ENCODE results near the gene OXNAD1.

OXNAD1 gene

DNA sequence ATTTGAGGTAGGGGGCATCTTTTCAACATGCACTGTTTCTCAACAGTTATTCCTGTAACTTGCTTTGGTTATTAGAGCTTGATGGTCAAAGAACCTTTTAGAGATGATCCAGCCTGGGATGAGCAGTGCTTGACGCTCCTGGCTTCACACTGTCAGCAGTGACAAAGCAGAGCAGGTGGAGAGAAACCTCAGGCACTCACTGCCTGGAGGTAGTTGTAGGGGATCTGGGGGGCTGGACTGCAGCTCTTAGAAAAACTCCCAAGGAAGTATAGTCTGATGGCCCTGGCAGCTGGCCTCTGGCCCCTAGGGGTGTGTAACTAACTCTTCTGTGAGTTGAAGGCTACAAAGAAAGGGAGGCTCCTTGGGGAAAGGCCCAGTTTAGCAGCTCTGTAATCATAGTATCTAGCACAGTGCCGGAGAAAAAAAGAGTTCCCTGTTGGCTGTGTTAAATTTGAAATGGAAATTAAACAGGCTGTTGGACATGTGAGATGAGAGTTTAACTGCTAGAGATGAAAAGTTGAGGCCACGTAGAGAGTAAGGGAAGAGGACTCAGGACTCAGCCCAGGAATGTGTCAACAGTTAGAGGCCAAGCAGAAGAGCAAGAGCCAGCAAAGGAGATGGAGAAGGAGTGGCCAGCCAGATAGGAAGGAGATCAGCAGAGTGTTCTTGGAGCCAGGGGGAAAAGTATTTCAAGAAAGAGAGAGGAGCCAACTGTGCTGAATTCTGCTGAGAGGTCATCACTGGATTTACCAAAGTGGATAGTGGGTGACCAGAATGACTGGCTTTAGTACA lies 14.2 kb downstream of the OXNAD1 start:
- no peak for DNase-seq (ENCODE audit: low read depth)

GRCh38 chr3:16280671-16281070 lies 15.7 kb downstream of the OXNAD1 start:
- DNase-seq (ENCODE audit: low read depth), result no peak

- no peak for DNase-seq (ENCODE audit: low read depth)
Measured at GRCh38 chr3:16284633-16285032, 19.6 kb downstream of the OXNAD1 start.

GRCh38 chr3:16286161-16286560 lies 21.1 kb downstream of the OXNAD1 start:
- DNase-seq (ENCODE audit: low read depth), result no peak

GRCh38 chr3:16286751-16287543 lies 21.9 kb downstream of the OXNAD1 start:
- DNase-seq (ENCODE audit: low read depth), result no peak

DNA sequence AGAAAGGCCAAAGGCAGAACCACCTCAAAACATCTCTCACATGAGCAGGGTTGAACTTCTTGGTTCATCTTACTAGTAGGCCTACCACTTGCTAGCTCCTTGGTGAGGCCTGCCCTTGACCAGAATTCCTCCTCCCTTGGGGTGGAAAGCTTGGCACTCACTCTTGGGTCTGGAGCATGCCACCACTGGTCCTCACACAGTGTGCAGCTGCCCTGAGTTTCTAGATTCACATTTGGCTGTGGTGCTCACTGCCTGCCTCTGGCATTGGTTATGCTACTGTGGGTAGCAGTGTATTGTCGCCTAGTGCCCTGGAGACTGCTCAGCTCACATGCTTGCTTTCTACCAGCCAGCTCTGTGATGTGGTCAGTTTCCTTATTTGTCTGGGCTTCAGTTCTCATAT lies 23.7 kb downstream of the OXNAD1 start:
- no peak for DNase-seq (ENCODE audit: low read depth)

GRCh38 chr3:16289144-16289889 lies 24.3 kb downstream of the OXNAD1 start:
- no peak for DNase-seq (ENCODE audit: low read depth)

- no peak for DNase-seq (ENCODE audit: low read depth)
Measured at GRCh38 chr3:16290007-16290826, 25.2 kb downstream of the OXNAD1 start.

- DNase-seq (ENCODE audit: low read depth), result no peak
Measured at GRCh38 chr3:16290827-16291196, 25.8 kb downstream of the OXNAD1 start.

- no peak for DNase-seq (ENCODE audit: low read depth)
Measured at GRCh38 chr3:16294844-16295243, 29.8 kb downstream of the OXNAD1 start.

DNA sequence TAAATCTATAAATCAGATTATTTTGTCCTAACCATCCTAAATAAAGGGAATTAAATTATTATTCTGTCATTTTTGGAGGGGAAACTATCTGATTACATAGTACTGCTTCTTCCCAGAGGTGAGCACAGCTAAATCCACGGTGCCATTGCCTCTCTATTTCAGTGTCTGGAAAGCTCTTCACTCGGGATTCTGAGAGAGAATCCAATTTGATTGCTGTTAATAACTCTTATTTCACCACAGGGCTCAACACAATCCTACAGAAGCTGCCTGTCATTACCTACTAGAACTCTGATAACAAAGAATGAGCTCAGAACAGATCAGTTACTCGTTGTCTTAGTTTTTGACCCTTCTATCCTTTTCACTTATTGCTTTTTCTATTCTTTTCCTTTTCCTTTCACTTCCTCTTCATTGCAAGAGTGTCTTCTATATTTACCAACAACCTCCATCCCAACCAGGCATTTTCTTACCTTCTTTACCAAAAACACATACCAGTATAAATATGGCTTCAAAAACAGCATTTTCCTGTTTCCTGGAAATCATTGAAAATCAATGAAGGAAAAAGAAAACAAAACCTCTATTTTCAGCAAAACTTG lies 30.4 kb downstream of the OXNAD1 start:
- DNase-seq (ENCODE audit: low read depth), result no peak

DNA sequence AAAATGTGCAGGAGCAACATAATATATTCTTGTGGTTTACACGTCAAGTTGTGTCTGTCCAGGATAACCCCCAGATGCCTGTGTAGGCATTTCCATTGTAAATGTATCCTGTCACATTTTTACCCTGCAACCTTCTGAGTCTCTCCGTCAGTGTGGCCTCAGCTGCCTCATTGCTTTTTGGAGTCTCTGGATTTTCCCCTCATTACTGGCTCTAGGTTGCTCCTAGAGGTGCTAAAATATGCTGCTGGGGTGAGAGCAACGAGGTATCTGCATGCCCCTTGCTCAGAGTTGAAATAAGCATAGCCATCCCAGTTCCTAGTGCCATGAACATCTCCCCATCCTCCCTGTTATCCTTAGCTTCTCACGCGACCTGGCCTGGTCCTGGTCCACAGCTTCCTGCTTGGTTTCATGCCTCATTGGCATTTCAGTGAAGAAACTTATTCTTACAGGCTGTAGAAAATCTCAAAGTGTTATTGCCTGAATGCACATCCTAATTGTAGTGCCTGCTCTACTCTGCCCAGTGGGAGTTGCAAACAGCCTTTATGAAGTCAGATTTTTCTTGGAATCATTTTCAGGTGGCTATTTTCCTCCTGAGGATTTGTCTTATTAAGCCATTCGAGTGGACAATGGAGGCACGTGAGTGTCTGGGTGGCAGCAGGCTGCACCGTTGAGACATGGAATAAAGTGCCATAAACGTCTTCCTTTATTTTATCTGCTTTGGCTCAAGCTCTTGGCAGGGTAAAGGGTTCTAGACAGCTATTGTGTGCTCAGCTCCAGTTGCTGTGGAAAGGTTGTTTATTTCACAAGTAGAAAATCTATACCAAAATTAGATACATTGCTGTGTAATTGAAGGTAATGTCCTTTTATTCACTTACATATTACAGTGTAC lies 33.2 kb downstream of the OXNAD1 start:
- DNase-seq (ENCODE audit: low read depth), result no peak

DNA sequence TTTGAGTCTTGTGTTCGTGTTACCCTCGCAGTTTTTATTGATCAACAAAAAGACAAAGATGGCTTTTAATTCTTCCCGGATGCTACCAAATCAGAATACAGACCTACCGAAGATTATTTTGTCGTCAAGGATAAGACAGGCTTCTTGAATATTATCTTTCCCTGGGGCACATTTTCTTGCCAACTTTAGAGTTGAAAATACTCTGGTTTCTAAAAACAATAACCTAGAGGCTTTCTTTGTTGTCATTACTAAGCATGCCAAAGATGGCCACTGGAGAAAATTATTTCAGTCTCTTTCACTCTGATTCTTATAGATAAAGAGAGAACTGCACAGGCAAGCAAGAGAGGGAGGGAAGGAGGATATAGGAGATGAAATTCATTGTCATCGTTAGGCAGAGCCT lies 33.9 kb downstream of the OXNAD1 start:
- DNase-seq (ENCODE audit: low read depth), result no peak

DNA sequence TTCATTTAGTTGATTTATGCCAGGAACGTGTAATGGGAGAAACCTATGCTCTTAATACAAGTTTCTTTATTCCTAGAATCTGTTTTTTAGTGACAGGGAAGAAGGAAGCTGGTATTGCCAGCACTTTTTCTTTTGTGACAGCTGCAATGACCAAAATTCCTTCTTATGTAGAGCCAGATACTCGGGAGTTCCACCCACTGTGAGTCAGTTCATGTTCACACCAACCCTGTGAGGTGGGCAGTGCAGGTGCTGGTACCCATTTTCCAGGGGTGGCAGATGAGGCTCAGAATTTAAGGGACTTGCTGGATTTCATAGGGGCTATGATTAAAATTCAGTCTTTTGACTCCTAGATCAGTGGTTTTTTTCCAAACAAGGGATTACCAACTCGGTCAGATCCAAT lies 34.7 kb downstream of the OXNAD1 start:
- no peak for DNase-seq (ENCODE audit: low read depth)

DNA sequence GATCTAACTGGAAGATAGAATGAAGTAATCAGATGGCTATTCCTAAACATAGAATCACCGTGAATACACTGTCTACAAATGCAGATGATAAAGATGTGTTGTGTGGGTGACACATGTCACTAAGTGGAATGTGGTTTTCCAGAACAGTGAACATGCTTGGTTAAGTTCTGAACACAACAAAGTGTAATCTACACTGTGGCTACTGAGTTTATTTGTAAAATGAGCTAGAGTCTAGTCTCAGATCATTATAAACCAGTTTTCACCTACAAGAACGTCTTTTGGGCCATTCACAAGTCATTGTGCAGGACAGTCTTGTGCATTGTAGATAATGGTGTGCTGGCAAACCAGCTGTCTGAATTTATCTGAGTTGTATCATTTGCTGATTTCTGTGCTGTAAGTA lies 35.3 kb downstream of the OXNAD1 start:
- DNase-seq (ENCODE audit: low read depth), result no peak

- no peak for DNase-seq (ENCODE audit: low read depth)
Measured at GRCh38 chr3:16300881-16301359, 35.9 kb downstream of the OXNAD1 start.

GRCh38 chr3:16301507-16301906 lies 36.5 kb downstream of the OXNAD1 start:
- DNase-seq (ENCODE audit: low read depth), result no peak

- DNase-seq (ENCODE audit: low read depth), result no peak
Measured at GRCh38 chr3:16302082-16302631, 37.1 kb downstream of the OXNAD1 start.

DNA sequence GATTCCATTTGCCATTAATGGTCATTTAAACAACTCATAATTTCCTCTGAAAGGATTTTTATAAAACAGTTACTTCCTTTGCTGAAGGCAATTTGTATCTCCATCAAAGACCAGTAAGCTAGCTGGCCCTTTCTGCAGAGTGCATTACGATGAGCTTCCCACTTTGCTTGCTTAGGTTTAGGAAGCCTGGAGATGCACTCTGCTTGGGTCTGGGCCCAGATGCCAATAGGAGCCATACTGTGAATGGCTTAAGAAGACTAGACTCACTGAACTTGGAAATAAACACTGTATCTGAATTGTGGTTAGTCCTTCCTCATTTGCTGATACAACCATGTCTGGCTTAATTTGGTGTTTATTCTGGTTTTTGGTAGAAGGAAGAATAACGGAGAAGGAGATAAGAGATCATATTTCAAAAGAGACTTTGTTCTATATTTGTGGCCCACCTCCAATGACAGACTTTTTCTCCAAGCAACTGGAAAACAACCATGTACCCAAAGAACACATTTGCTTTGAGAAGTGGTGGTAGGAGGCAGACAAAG lies 38.1 kb downstream of the OXNAD1 start:
- DNase-seq (ENCODE audit: low read depth), result no peak

Measured in HS-5 (cell line).